Neural cell (in vitro differentiated cells): ENCODE results near the gene FGF11.

Experiments used
- MXI1 ChIP-seq: fragments of 450-650 bp; conservative IDR thresholded peaks from 2 replicates; pipeline ENCODE4 v1.6.1; 2014; ENCODE audit warnings: antibody characterized with exemption, mild to moderate bottlenecking; ENCODE audit not compliant: poor library complexity, severe bottlenecking
- SMC3 ChIP-seq: fragments of 450-650 bp; conservative IDR thresholded peaks from 2 replicates; pipeline ENCODE4 v1.6.1; 2014; ENCODE audit warnings: antibody characterized with exemption, mild to moderate bottlenecking, moderate library complexity; ENCODE audit not compliant: poor library complexity
- TAF1 ChIP-seq: IDR thresholded peaks from 2 replicates; pipeline ENCODE4 v1.6.1; 2012; ENCODE audit warnings: low read depth
- TF ChIP-seq, protein P1 (sequence below): fragments of 450-650 bp; IDR thresholded peaks from 2 replicates; pipeline ENCODE4 v1.5.1; 2014; ENCODE audit warnings: antibody characterized with exemption, mild to moderate bottlenecking, moderate library complexity; ENCODE audit not compliant: poor library complexity, severe bottlenecking

DNA sequence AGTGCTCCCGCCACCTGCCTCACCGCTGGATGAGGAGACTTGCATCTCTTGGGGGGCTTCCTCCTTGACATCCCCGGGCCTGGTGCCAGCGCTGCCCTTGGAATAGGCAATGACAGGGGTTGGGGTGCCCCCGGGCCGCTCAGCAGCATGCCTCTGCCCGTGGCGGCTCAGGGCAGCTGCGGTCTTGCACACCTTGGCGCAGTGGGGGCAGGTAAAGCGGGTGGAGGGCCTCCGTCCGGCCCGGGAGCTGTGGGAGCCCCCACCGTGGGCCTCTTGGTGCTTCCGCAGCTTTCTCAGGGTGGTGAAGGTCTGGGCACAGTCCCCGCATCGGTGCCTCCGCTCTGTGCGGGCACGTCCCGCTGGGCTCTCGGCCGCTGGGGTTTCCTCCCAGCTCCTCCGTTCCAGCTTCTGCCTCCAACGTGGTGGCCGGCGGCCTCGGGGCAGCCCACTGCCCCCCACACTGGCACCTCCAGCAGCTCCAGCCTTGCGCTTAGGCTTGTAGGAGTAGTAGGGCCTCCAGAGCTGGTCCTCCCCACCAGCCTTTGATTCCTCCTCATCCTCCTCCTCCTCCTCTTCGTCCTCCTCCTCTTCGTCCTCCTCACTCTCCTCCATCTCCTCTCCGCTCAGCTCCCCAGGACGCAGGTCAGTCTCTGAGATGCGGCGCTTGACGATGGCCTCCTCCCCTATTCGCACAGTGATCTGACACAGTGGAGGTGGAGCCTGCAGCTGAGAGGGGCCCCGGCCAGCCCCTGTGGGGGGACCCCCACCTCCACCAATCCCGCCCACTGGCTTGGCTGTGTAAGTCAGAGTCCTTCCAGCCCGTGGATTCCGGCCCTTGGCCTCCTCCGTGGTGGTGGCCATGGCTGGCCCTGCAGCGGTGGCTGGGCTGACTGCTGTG lies 23.4 kb downstream of the FGF11 start:
- TF ChIP-seq, protein P1, sequence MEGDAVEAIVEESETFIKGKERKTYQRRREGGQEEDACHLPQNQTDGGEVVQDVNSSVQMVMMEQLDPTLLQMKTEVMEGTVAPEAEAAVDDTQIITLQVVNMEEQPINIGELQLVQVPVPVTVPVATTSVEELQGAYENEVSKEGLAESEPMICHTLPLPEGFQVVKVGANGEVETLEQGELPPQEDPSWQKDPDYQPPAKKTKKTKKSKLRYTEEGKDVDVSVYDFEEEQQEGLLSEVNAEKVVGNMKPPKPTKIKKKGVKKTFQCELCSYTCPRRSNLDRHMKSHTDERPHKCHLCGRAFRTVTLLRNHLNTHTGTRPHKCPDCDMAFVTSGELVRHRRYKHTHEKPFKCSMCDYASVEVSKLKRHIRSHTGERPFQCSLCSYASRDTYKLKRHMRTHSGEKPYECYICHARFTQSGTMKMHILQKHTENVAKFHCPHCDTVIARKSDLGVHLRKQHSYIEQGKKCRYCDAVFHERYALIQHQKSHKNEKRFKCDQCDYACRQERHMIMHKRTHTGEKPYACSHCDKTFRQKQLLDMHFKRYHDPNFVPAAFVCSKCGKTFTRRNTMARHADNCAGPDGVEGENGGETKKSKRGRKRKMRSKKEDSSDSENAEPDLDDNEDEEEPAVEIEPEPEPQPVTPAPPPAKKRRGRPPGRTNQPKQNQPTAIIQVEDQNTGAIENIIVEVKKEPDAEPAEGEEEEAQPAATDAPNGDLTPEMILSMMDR, result no peak
- no peak for TF ChIP-seq TAF1
- no peak for TF ChIP-seq SMC3
- TF ChIP-seq MXI1, result no peak
